ENCODE data around the gene PLCH1. TPM values are rescaled to one million over a fixed set of nuclear protein-coding genes. Genes with fewer than 3 reads are reported as not detected.

The PLCH1 gene
- total RNA-seq, 4 donors from 2014 or later, result 0.29 to 12.0 (median 0.58) TPM

- H3K4me1 ChIP-seq, result no peaks in the 10 kb centered on the region
- no peak for TF ChIP-seq CTCF (IDR thresholded peaks at IDR 0.05)
- TF ChIP-seq POLR2A (IDR thresholded peaks at IDR 0.05), result no peak
- H3K27me3 ChIP-seq, result no peaks in the 10 kb centered on the region
- no peak for DNase-seq
- intact Hi-C loops (cut with DNase I; ENCODE audit: low total_unique reads), result no loop called here
- H3K36me3 ChIP-seq, result no peaks in the 10 kb centered on the region
- no peak overlapping the region for H3K4me3 ChIP-seq
- H3K9me3 ChIP-seq, result no peaks in the 10 kb centered on the region
- no peak overlapping the region for H3K27ac ChIP-seq
These were observed 253.2 kb downstream of the PLCH1 start for GRCh38 chr3:155491696-155492095.

GRCh38 chr3:155488671-155489070 is 256.2 kb downstream of the PLCH1 start:
- Histone ChIP-seq H3K4me3 (no peak overlapping the region), H3K36me3 (no peaks in the 10 kb centered on the region), H3K9me3 (no peaks in the 10 kb centered on the region), H3K27me3 (no peaks in the 10 kb centered on the region), H3K27ac (no peak overlapping the region), H3K4me1 (no peaks in the 10 kb centered on the region)
- no peak for TF ChIP-seq POLR2A (IDR thresholded peaks at IDR 0.05)
- TF ChIP-seq CTCF (IDR thresholded peaks at IDR 0.05), result no peak
- DNase-seq, result no peak
- intact Hi-C loops (cut with DNase I; ENCODE audit: low total_unique reads), result no loop called here

GRCh38 chr3:155485897-155486296 is 259.0 kb downstream of the PLCH1 start:
- no peaks in the 10 kb centered on the region for H3K36me3 ChIP-seq
- H3K9me3 ChIP-seq, result no peaks in the 10 kb centered on the region
- DNase-seq, result no peak
- no peaks in the 10 kb centered on the region for H3K4me1 ChIP-seq
- no peak overlapping the region for H3K4me3 ChIP-seq
- intact Hi-C loops (cut with DNase I; ENCODE audit: low total_unique reads), result no loop called here
- TF ChIP-seq POLR2A (IDR thresholded peaks at IDR 0.05), result no peak
- no peak for TF ChIP-seq CTCF (IDR thresholded peaks at IDR 0.05)
- no peaks in the 10 kb centered on the region for H3K27me3 ChIP-seq
- H3K27ac ChIP-seq, result no peak overlapping the region

- no peak for DNase-seq
- Histone ChIP-seq H3K4me1 (no peaks in the 10 kb centered on the region), H3K27ac (no peak overlapping the region), H3K27me3 (no peaks in the 10 kb centered on the region), H3K9me3 (no peaks in the 10 kb centered on the region), H3K36me3 (no peaks in the 10 kb centered on the region), H3K4me3 (no peak overlapping the region)
- intact Hi-C loops (cut with DNase I; ENCODE audit: low total_unique reads), result no loop called here
- no peak for TF ChIP-seq CTCF (IDR thresholded peaks at IDR 0.05)
- no peak for TF ChIP-seq POLR2A (IDR thresholded peaks at IDR 0.05)
These were observed 263.3 kb downstream of the PLCH1 start for GRCh38 chr3:155481591-155481990.

- DNase-seq, result no peak
- no peak for TF ChIP-seq POLR2A (IDR thresholded peaks at IDR 0.05)
- no peak for TF ChIP-seq CTCF (IDR thresholded peaks at IDR 0.05)
- Histone ChIP-seq H3K36me3 (no peaks in the 10 kb centered on the region), H3K27ac (no peak overlapping the region), H3K4me1 (no peaks in the 10 kb centered on the region), H3K27me3 (no peaks in the 10 kb centered on the region), H3K4me3 (no peak overlapping the region), H3K9me3 (no peaks in the 10 kb centered on the region)
- intact Hi-C loops (cut with DNase I; ENCODE audit: low total_unique reads), result no loop called here
These were observed 263.8 kb downstream of the PLCH1 start for GRCh38 chr3:155481089-155481488.

Measured in uterus (tissue), 4 donors.